HEK293 (cell line): ENCODE results near the gene BATF3.

ENCODE experiments used
- CTCF ChIA-PET: fragments of 350-600 bp; formaldehyde crosslinking; extraction: SDS; loops from one replicate; lab custom pipeline; 2021; ENCODE audit warnings: antibody characterized with exemption; lab: Yijun Ruan, JAX
- POLR2A ChIA-PET: fragments of 300-600 bp; formaldehyde crosslinking; extraction: SDS; loops from one replicate; lab custom pipeline; 2020; ENCODE audit warnings: antibody characterized with exemption, inconsistent platforms; lab: Yijun Ruan, JAX
- H3K27ac ChIP-seq: fragments of 200-500 bp; sonication (Bioruptor generic); 2 replicates; pipeline ENCODE4 v1.5.1; 2014; ENCODE audit warnings: low read depth, low read length, control low read depth, inconsistent platforms; ENCODE audit errors: extremely low read depth
- H3K36me3 ChIP-seq, 2 experiments: fragments of 200-500 bp in 1 of 2; sonication (Bioruptor generic) in 1 of 2; 1 replicate in 1 of 2; 2 replicates in 1 of 2; pipeline ENCODE4 v1.5.1; 2014 to 2017; ENCODE audit warnings: inconsistent platforms in 2 of 2, low read length in 2 of 2; ENCODE audit not compliant: control insufficient read depth in 2 of 2, insufficient read depth in 1 of 2
- H3K4me1 ChIP-seq: fragments of 200-500 bp; sonication (Bioruptor generic); 2 replicates; pipeline ENCODE4 v1.5.1; 2014; ENCODE audit warnings: mild to moderate bottlenecking, low read length, inconsistent platforms; ENCODE audit not compliant: control insufficient read depth, insufficient read depth
- H3K4me3 ChIP-seq: 2 replicates; pipeline ENCODE4 v1.5.1; 2011; ENCODE audit warnings: low read depth, mild to moderate bottlenecking, control low read depth, low read length, moderate library complexity
- H3K9me3 ChIP-seq: fragments of 200-500 bp; sonication (Bioruptor generic); 2 replicates; pipeline ENCODE4 v1.5.1; 2014; ENCODE audit warnings: low read depth, low read length, inconsistent platforms; ENCODE audit not compliant: control insufficient read depth, insufficient read depth
- FEZF1 ChIP-seq: fragments of 450-650 bp; formaldehyde crosslinking; IDR thresholded peaks from 2 replicates; pipeline ENCODE4 v1.5.1; 2016; ENCODE audit warnings: missing biosample characterization, missing genetic modification characterization
- GFI1B ChIP-seq: fragments of 450-650 bp; formaldehyde crosslinking; IDR thresholded peaks from 2 replicates; pipeline ENCODE4 v1.5.1; 2016; ENCODE audit warnings: missing biosample characterization, missing genetic modification characterization
- GLI2 ChIP-seq: fragments of 450-650 bp; formaldehyde crosslinking; IDR thresholded peaks from 2 replicates; pipeline ENCODE4; 2017; ENCODE audit warnings: missing biosample characterization, missing genetic modification characterization, low read depth, borderline replicate concordance
- OSR2 ChIP-seq: fragments of 450-650 bp; formaldehyde crosslinking; IDR thresholded peaks from 2 replicates; pipeline ENCODE4 v1.5.1; 2016; ENCODE audit warnings: missing biosample characterization, missing genetic modification characterization
- PRDM1 ChIP-seq: fragments of 450-650 bp; formaldehyde crosslinking; IDR thresholded peaks from 2 replicates; pipeline ENCODE4; 2016; ENCODE audit warnings: missing biosample characterization, missing genetic modification characterization
- REPIN1 ChIP-seq: fragments of 450-650 bp; formaldehyde crosslinking; IDR thresholded peaks from 2 replicates; pipeline ENCODE4 v1.5.1; 2017; ENCODE audit warnings: missing biosample characterization, missing genetic modification characterization, low read depth
- TRIM28 ChIP-seq: IDR thresholded peaks from 2 replicates; pipeline ENCODE4 v1.6.1; 2011; ENCODE audit warnings: low read length, control low read depth, borderline replicate concordance
- WT1 ChIP-seq: fragments of 450-650 bp; formaldehyde crosslinking; IDR thresholded peaks from 2 replicates; pipeline ENCODE4 v1.5.1; 2016; ENCODE audit warnings: missing biosample characterization, missing genetic modification characterization
- ZEB2 ChIP-seq: fragments of 450-650 bp; formaldehyde crosslinking; IDR thresholded peaks from 2 replicates; pipeline ENCODE4 v1.5.1; 2016; ENCODE audit warnings: missing biosample characterization, missing genetic modification characterization
- ZNF174 ChIP-seq: fragments of 450-650 bp; formaldehyde crosslinking; IDR thresholded peaks from 2 replicates; pipeline ENCODE4 v1.5.0; 2017; ENCODE audit warnings: missing biosample characterization, mild to moderate bottlenecking, missing genetic modification characterization
- ZNF2 ChIP-seq: fragments of 450-650 bp; formaldehyde crosslinking; IDR thresholded peaks from 2 replicates; pipeline ENCODE4 v1.5.1; 2016; ENCODE audit warnings: missing biosample characterization, missing genetic modification characterization
- ZNF211 ChIP-seq: fragments of 450-650 bp; formaldehyde crosslinking; IDR thresholded peaks from 2 replicates; pipeline ENCODE4 v1.5.1; 2016; ENCODE audit warnings: low read depth, missing biosample characterization, missing genetic modification characterization
- ZNF23 ChIP-seq: fragments of 450-650 bp; formaldehyde crosslinking; IDR thresholded peaks from 2 replicates; pipeline ENCODE4 v1.5.1; 2016; ENCODE audit warnings: missing biosample characterization, missing genetic modification characterization, borderline replicate concordance
- ZNF248 ChIP-seq: fragments of 450-650 bp; formaldehyde crosslinking; IDR thresholded peaks from 2 replicates; pipeline ENCODE4 v1.5.1; 2017; ENCODE audit warnings: missing biosample characterization, missing genetic modification characterization
- ZNF394 ChIP-seq: fragments of 450-650 bp; formaldehyde crosslinking; IDR thresholded peaks from 2 replicates; pipeline ENCODE4 v1.5.1; 2016; ENCODE audit warnings: missing biosample characterization, missing genetic modification characterization, mild to moderate bottlenecking, moderate library complexity, borderline replicate concordance
- ZNF548 ChIP-seq: fragments of 450-650 bp; formaldehyde crosslinking; IDR thresholded peaks from 2 replicates; pipeline ENCODE4 v1.5.1; 2016; ENCODE audit warnings: missing biosample characterization, missing genetic modification characterization
- ZNF560 ChIP-seq: fragments of 450-650 bp; formaldehyde crosslinking; IDR thresholded peaks from 2 replicates; pipeline ENCODE4 v1.5.1; 2017; ENCODE audit warnings: missing biosample characterization, missing genetic modification characterization, borderline replicate concordance
- ZNF600 ChIP-seq: fragments of 450-650 bp; formaldehyde crosslinking; IDR thresholded peaks from 2 replicates; pipeline ENCODE4 v1.5.1; 2016; ENCODE audit warnings: missing biosample characterization, missing genetic modification characterization
- ZNF621 ChIP-seq: fragments of 450-650 bp; formaldehyde crosslinking; IDR thresholded peaks from 2 replicates; pipeline ENCODE4 v1.5.1; 2017; ENCODE audit warnings: missing biosample characterization, missing genetic modification characterization
- ZNF626 ChIP-seq: fragments of 450-650 bp; sonication (Bioruptor Pico); formaldehyde crosslinking; IDR thresholded peaks from 2 replicates; pipeline ENCODE4 v1.5.1; 2018; ENCODE audit warnings: missing biosample characterization, missing genetic modification characterization, inconsistent platforms
- ZNF658 ChIP-seq: fragments of 450-650 bp; formaldehyde crosslinking; IDR thresholded peaks from 2 replicates; pipeline ENCODE4; 2016; ENCODE audit warnings: missing biosample characterization, missing genetic modification characterization
- ZNF692 ChIP-seq: fragments of 450-650 bp; formaldehyde crosslinking; IDR thresholded peaks from 2 replicates; pipeline ENCODE4 v1.5.1; 2016; ENCODE audit warnings: missing biosample characterization, missing genetic modification characterization
- ZNF707 ChIP-seq: fragments of 450-650 bp; formaldehyde crosslinking; IDR thresholded peaks from 2 replicates; pipeline ENCODE4 v1.5.1; 2016; ENCODE audit warnings: missing biosample characterization, missing genetic modification characterization
- ZNF791 ChIP-seq: fragments of 450-650 bp; formaldehyde crosslinking; IDR thresholded peaks from 2 replicates; pipeline ENCODE4 v1.5.1; 2016; ENCODE audit warnings: missing biosample characterization, missing genetic modification characterization
- TF ChIP-seq, protein P1 (sequence below): fragments of 450-650 bp; formaldehyde crosslinking; IDR thresholded peaks from 2 replicates; pipeline ENCODE4 v1.5.1; 2016; ENCODE audit warnings: missing biosample characterization, missing genetic modification characterization
- TF ChIP-seq, protein P2 (sequence below): fragments of 450-650 bp; formaldehyde crosslinking; IDR thresholded peaks from 2 replicates; pipeline ENCODE4 v1.5.1; 2016; ENCODE audit warnings: missing biosample characterization, missing genetic modification characterization
- TF ChIP-seq, protein P3 (sequence below): fragments of 450-650 bp; formaldehyde crosslinking; IDR thresholded peaks from 2 replicates; pipeline ENCODE4 v1.5.1; 2017; ENCODE audit warnings: missing biosample characterization, missing genetic modification characterization
- TF ChIP-seq, protein P4 (sequence below): fragments of 450-650 bp; formaldehyde crosslinking; IDR thresholded peaks from 2 replicates; pipeline ENCODE4 v1.5.1; 2016; ENCODE audit warnings: missing biosample characterization, missing genetic modification characterization

Gene BATF3

DNA sequence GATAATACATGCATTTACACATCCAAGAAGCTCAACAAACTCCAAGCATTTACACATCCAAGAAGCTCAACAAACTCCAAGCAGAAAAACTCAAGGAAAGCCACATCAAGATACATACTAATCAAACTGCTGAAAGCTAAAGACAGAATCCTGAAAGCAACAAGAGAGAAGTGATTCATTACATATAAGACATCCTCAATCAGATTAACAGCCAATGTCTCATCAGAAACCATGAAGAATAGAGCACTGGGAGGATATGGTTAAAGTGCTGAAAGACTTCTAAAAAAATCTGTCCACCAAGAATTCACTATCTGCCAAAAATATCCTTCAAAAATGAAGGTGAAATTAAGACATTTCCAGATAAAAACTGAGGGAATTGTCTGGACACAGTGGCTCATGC, 45.7 kb upstream of the BATF3 start:
- H3K4me3 ChIP-seq: no peak overlapping the region
- H3K27ac ChIP-seq: no peak overlapping the region
- H3K36me3 ChIP-seq: peaks cover 0 to 6% of the 10 kb centered on the region in 2 experiments; a peak in 1 of 3 replicates
- H3K4me1 ChIP-seq: no peaks in the 10 kb centered on the region
- ChIA-PET POLR2A (no interaction called here), CTCF (interaction anchor here (1.4 kb wide), 1 partner anchor 8 kb away, joined by 7 read pairs; no protein-coding TSS in a partner anchor)
- no peaks in the 10 kb centered on the region for H3K9me3 ChIP-seq
- TF ChIP-seq ZNF174 (tag by site-specific recombination) (no peak), GFI1B (no peak), ZNF600 (tag by site-specific recombination) (no peak), ZNF548 (no peak), ZNF692 (tag by site-specific recombination) (no peak), ZNF560 (tag by site-specific recombination) (no peak), WT1 (tag by site-specific recombination) (no peak), GLI2 (tag by site-specific recombination) (no peak), ZNF2 (tag by site-specific recombination) (no peak)
- TF ChIP-seq, protein P1, sequence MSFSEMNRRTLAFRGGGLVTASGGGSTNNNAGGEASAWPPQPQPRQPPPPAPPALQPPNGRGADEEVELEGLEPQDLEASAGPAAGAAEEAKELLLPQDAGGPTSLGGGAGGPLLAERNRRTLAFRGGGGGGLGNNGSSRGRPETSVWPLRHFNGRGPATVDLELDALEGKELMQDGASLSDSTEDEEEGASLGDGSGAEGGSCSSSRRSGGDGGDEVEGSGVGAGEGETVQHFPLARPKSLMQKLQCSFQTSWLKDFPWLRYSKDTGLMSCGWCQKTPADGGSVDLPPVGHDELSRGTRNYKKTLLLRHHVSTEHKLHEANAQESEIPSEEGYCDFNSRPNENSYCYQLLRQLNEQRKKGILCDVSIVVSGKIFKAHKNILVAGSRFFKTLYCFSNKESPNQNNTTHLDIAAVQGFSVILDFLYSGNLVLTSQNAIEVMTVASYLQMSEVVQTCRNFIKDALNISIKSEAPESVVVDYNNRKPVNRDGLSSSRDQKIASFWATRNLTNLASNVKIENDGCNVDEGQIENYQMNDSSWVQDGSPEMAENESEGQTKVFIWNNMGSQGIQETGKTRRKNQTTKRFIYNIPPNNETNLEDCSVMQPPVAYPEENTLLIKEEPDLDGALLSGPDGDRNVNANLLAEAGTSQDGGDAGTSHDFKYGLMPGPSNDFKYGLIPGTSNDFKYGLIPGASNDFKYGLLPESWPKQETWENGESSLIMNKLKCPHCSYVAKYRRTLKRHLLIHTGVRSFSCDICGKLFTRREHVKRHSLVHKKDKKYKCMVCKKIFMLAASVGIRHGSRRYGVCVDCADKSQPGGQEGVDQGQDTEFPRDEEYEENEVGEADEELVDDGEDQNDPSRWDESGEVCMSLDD (tag by site-specific recombination): no peak

GRCh38 chr1:212743901-212744475, 44.3 kb upstream of the BATF3 start:
- Histone ChIP-seq H3K4me1 (no peaks in the 10 kb centered on the region), H3K36me3 (peaks cover 0 to 6% of the 10 kb centered on the region in 2 experiments; a peak in 1 of 3 replicates), H3K27ac (no peak overlapping the region), H3K9me3 (no peaks in the 10 kb centered on the region), H3K4me3 (no peak overlapping the region)
- POLR2A ChIA-PET: no interaction called here
- CTCF ChIA-PET: interaction anchor here (0.6 to 1.4 kb wide), 4 partner anchors 10 to 79 kb away, joined by 3 to 7 read pairs (median 4); no protein-coding TSS in a partner anchor
- TF ChIP-seq FEZF1 (tag by site-specific recombination) (no peak), ZNF707 (tag by site-specific recombination) (no peak), PRDM1 (tag by site-specific recombination) (no peak), ZNF394 (tag by site-specific recombination) (no peak), ZNF658 (tag by site-specific recombination) (no peak), ZNF626 (tag by site-specific recombination) (no peak), ZNF791 (no peak), ZNF621 (tag by site-specific recombination) (no peak), ZNF23 (tag by site-specific recombination) (no peak), OSR2 (tag by site-specific recombination) (no peak), ZEB2 (tag by site-specific recombination) (no peak), ZNF211 (tag by site-specific recombination) (no peak), TRIM28 (no peak), ZNF248 (tag by site-specific recombination) (no peak), REPIN1 (tag by site-specific recombination) (no peak)
- TF ChIP-seq, protein P2, sequence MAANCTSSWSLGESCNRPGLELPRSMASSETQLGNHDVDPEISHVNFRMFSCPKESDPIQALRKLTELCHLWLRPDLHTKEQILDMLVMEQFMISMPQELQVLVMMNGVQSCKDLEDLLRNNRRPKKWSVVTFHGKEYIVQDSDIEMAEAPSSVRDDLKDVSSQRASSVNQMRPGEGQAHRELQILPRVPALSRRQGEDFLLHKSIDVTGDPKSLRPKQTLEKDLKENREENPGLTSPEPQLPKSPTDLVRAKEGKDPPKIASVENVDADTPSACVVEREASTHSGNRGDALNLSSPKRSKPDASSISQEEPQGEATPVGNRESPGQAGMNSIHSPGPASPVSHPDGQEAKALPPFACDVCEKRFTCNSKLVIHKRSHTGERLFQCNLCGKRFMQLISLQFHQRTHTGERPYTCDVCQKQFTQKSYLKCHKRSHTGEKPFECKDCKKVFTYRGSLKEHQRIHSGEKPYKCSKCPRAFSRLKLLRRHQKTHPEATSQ (tag by site-specific recombination): no peak
- TF ChIP-seq, protein P3, sequence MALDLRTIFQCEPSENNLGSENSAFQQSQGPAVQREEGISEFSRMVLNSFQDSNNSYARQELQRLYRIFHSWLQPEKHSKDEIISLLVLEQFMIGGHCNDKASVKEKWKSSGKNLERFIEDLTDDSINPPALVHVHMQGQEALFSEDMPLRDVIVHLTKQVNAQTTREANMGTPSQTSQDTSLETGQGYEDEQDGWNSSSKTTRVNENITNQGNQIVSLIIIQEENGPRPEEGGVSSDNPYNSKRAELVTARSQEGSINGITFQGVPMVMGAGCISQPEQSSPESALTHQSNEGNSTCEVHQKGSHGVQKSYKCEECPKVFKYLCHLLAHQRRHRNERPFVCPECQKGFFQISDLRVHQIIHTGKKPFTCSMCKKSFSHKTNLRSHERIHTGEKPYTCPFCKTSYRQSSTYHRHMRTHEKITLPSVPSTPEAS (tag by site-specific recombination): no peak
- TF ChIP-seq, protein P4, sequence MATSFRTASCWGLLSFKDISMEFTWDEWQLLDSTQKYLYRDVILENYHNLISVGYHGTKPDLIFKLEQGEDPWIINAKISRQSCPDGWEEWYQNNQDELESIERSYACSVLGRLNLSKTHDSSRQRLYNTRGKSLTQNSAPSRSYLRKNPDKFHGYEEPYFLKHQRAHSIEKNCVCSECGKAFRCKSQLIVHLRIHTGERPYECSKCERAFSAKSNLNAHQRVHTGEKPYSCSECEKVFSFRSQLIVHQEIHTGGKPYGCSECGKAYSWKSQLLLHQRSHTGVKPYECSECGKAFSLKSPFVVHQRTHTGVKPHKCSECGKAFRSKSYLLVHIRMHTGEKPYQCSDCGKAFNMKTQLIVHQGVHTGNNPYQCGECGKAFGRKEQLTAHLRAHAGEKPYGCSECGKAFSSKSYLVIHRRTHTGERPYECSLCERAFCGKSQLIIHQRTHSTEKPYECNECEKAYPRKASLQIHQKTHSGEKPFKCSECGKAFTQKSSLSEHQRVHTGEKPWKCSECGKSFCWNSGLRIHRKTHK (tag by site-specific recombination): no peak
